GM19099 (cell line): ENCODE results near the gene RNGTT.

Experiments
- POLR2A ChIP-seq: IDR thresholded peaks from 3 replicates; pipeline ENCODE4 v1.6.1; 2011; ENCODE audit warnings: low read depth; ENCODE audit not compliant: insufficient read length; ENCODE audit errors: extremely low read depth

RNGTT gene

DNA sequence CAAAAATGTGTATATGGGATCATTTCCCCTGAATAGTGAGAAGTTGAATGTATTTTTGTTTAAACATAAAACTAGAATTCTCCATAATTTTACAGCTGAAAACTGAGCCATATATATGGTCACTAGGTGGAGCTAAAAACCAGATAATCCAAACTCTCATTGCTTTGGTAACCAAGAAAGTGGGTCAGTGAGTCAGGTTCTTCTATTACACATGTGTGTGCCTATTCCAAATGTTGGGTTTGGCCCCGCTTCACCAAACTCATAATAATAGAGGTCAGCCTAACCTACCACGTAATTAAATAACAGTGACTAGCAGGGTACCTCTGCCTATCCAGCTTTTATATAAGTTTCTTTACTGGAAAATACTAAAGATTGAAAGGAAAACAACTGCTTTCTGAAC lies 19.3 kb upstream of the RNGTT start:
- no peak for TF ChIP-seq POLR2A

DNA sequence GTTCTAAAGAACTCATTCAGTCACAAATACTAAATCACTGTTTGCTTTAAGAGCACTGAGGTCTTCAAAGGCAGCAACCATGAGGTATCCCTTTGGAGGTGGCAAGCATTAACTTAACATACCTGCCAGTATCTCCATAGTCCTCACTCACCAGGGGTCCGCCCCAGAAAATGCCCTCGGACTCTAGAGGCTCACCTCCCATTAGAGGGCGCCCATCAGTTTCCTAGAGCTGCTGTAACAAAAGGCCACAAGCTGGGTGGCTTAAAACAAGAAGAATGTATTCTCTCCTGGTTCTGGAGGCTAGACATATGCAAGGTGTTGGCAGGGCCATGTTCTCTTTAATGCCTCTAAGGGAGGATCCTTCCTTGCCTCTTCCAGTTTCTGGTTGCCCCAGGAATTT lies 12.0 kb upstream of the RNGTT start:
- TF ChIP-seq POLR2A: no peak

DNA sequence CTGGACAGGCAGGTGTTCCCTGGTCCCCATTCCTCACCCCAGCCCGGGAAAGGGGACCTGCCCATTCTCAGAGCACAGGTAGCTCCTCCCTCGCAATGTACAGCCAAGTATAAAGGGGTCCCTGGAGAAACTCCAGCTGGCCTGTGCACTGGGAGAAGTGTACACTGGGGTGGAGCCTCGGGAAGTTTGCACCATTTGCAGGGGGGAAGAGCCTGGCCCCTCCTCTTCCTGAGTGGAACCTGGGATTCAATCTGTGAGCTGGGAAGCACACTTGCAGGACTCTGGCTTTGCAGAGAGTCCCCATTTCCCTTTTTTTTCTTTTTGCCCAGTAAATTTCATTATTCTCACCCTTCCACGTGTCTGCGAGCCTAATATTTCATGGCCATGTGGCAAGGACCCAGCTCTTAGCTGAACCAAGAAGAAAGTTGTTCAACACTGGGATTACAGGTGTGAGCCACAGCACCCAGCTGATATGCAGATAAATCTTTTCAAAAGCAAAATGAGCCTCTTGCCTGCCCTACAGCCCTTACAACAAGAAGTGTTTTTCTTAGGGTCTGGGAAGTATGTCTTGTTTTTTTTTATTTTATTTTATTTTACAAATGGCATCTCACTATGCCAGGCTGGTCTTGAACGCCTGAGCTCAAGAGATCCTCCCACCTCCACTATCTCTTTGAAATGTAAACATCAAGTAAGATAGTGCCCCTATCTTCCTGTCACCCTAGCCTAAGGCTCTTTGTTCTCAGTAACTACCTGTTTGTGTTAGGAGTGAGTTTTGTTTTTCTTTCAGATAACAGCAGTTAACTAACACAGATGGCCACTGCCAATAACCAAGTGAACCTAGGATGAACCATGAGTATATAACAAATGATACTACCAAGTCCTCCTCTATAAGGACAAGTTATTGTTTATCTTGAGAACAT lies 9.3 kb upstream of the RNGTT start:
- TF ChIP-seq POLR2A: no peak

DNA sequence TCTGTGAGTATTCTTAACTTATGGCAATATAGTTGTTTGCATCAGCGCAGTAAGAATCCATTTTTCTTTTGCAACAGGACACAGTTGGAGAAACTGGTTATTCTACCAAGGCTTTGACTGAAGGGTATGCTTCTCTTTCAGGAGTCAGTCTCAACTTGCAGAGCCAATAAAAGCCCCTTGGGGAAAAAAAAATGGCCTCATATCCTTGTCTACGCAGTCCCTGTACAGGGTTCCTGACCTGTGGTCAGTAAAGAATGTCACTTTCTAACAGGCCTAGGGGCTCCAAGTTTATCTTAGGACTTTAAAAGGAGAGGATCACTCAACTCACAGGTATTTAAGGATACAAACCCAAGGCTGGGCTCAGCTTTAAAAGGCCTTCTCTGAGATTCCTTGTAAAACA lies 6.9 kb upstream of the RNGTT start:
- no peak for TF ChIP-seq POLR2A

DNA sequence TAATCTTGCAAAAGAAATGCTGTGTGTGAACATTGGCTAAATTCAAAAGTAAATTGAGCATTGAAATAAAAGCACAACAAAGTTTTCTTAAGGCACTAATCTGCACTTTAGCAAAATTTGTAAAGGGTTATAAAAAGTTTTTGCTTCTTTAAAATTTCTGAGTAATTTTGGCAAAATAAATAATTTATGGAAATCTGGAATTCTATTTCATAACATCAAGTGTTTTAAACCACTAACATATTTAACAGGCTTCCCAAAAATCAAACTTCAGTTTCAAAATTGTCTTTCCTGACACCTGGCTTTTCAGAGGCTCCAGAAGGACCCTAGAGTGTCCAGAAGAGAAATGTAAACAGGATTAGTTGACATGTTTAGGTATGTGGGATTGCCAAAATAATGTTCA lies 4.5 kb upstream of the RNGTT start:
- no peak for TF ChIP-seq POLR2A

DNA sequence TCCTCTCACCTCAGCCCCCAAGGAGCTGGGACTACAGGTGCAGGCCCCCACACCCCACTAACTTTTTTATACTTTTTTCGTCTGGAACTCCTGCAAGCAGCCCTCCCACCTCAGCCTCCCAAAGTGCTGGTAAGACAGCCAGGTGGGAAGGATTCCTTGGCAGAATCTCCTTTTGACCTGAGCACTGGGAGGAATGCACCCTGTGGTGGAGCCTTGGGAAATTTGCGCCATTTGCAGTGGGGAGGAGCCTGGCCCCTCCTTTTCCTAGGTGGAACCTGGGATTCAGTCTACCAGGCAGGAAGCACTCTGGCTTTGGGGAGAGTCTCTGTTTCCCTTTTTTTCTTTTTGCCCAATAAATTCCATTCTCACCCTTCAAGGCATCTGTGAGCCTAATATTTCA lies 2.3 kb upstream of the RNGTT start:
- TF ChIP-seq POLR2A: no peak

DNA sequence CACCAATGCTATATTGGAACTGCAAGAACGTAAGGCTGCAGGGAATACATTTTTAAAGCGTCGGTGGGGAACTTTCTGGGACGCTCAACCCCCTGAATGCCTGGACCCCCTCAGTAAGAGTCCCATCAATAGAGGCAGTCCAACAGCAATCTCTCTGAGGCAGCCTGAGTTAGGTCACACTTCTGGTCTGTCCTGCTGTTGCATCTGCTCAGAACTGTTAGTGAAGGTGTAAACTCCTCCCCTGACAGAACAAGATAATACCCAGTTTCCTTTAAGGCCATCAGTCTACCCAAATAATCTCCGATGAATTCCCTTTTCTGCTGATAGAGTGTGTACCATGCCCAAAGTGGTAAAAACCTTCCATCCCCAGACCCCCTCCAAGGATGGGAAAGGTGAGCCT lies 1.1 kb upstream of the RNGTT start:
- no peak for TF ChIP-seq POLR2A

DNA sequence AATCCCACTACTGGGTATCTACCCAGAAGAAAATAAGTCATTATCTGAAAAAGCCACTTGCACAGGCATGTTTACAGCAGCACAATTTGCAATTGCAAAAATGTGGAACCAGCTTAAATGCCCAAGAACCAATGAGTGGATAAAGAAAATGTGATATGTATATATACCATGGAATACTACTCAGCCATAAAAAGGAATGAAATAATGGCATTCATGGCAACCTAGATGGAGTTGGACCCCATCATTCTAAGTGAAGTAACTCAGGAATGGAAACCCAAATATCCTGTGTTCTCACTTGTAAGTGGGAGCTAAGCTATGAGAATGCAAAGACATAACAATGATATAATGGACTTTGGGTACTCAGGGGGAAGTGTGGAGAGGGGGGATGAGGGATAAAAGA lies 4.6 kb downstream of the RNGTT start:
- no peak for TF ChIP-seq POLR2A

DNA sequence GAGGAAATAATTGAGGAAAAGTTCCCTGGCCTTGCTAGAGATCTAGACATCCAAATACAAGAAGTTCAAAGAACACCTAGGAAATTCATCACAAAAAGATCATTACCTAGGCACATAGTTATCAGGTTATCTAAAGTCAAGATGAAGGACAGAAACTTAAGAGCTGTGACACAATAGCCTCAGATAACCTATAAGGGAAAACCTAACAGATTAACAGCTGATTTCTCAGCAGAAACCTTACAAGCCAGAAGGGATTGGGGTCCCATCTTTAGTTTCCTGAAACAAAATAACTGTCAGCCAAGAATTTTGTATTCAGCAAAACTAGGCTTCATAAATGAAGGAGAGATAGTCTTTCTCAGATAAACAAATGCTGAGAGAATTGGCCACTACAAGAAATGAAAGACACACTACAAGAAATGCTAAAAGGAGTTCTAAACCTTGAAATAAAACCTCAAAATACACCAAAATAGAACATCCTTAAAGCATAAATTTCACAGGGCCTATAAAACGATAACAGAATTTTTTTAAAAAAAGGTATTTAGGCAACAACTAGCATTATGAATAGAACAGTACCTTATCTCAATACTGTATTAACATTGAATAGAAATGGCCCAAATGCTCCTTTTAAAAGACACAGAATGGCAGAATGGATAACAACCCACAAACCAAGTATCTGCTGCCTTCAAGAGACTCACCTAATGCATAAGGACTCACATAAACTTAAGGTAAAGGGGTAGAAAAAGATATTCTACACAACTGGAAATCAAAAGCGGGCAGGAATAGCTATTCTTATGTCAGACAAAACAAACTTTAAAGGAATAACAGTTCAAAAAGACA lies 9.7 kb downstream of the RNGTT start:
- no peak for TF ChIP-seq POLR2A

DNA sequence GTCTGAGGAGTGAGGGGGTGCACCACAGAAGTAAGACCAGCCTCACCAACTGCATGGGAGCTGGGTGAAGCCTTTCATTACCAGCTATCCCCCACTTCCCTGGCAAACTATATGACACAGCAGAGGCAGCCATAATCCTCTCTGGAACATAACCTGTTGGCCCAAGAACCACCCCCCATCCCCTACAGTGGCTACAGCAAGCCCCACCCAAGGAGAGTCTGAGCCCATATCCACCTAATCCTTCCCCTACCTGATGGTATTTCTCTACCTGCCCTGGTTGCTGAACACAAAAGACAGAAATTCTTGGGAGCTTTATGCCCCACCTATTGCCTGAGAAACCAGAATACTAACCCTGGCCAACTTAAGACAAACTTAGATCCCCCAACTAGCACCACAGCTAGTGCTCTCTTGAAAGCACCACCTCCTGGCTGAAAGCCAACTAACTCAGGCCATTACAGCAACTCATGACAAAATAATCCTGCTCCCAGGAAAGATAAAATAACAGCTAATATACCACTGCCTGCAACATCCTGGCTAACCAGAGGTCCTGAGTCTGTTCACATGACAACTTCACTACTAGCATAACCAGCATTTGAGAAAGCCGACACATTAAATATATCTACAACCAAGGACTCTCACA lies 11.2 kb downstream of the RNGTT start:
- no peak for TF ChIP-seq POLR2A

DNA sequence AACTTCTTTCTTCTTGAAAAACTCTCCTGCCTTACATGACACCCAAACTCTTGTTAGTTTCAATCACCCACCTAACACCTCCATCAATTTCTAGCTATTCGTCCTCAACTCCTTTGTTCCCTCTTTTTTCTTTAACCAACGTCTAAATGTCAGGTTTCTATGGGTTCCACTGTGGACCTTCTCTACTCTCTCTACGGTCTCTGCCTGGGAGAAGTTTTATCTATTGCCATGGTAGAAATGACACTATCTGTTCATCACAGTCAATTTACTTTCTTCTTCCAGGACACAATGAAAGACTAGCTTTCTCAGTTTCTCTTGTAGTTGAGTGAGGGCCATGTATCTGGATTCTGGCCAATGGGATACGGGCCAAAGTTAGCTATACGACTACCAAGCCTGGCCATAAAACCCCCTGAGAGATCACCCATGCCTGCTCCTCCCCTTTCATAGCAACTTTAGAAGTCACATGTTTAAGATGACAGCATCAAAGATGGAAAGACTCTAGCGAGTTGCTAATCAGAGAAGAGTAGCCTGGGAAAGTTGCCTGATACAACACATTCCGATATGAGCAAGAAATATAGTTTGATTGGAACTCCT lies 17.9 kb downstream of the RNGTT start:
- no peak for TF ChIP-seq POLR2A

DNA sequence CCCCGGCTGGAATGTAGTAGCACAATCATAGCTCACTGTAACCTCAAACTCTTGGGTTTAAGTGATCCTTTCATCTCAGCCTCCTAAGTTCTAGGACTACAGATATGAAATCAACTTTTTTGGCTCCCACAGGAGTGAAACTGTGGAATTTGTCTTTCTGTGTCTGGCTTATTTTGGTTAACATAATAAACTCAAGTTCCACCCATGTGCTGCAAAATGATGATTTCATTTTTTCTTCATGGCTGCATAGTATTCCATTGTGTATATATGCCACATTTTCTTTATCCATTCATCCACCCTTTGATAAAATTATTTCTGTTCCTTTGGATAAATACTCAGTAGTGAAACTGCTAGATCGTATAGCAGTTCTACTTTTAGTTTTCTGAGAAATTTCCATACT lies 29.9 kb downstream of the RNGTT start:
- no peak for TF ChIP-seq POLR2A

DNA sequence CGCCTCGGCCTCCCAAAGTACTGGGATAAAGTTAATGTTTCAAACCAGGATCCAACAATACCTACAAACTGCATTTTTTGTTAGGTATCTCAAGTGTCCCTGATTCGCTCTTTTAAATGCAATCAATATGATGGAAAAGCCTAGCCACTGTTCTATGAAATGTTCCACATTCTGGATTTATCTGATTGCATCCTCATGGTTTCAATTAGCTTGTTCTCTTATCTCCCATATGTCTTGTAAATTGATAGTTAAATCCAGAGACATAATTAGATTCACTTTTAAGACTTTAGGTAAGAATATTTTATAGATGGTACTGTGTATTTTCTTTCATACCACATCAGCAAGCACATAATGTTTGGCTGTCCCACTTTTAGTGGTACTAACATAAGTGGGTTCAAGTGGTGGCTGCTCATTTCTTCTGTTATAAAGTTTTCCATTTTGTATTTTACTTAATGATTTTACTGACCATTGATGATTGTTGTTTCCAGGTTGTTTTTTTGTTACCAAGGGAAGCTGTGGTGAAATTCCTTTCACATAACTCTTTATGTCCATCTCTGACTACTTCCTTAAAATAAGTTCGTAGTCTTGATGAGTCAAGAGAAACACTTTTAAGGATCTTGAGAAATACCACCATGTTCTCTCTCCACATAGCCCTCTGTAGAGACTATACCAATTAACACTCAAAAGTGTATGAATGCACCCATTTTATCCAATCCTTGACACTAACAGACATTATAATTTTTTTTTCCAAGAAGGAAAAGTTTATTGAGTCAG lies 40.5 kb downstream of the RNGTT start:
- TF ChIP-seq POLR2A: no peak

DNA sequence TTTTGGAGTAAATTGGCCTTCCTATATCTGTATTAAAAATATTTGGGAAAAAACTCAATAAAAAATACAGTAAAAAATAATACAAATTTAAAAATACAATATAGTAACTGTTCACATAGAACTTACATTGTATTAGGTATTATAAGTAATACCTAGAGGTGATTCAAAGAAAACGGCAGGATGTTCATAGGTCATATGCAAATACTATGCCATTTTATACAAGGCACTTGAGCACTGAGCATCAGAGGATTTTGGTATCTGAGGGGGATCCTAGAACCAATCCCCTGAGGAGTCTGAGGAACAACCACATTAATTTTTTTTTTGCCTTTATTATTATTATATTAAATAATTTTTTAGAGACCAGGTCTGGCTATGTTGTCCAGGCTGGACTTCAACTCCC lies 41.7 kb downstream of the RNGTT start:
- TF ChIP-seq POLR2A: no peak
